ENCODE measurements around the gene OR7A5.
A peak's percentile ranks its signal among the peaks of the same experiment; 100 is the strongest.

The OR7A5 gene

DNA sequence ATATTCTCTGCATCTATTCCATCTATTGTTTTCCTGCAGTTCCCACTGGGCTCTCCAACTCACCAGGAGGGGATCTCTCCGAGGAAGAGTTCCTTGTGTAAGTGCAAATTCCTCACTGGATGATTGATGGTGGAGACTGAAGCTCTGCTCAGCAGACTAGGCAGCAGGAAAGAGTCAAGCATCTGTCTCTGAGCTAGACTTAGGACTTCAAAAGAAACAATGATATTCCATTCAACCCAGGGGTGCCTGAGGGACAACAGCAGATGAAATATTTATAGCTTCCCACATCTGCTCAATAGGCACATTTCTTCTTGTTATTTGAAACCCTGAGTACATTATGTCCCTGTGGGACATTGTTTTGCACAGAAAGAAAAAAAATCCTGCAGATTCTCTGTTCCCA, at the start of gene OR7A5, which contains the start of gene OR7C1:
OR7A5 (minus strand) TSS at position 175 of the 400 bp plus-strand sequence. CDS start 6,944 bp downstream, outside the sequence.
OR7C1 (minus strand) TSS at position 175 of the 400 bp plus-strand sequence. CDS start 35,049 bp downstream, outside the sequence.
- H3K9me3 ChIP-seq (ENCODE audit: insufficient read depth, low read length, severe bottlenecking) = no peaks in the 10 kb centered on the region
- H4K20me1 ChIP-seq (ENCODE audit: insufficient read depth, low read length) = no peaks in the 10 kb centered on the region
- TF ChIP-seq, protein P1, sequence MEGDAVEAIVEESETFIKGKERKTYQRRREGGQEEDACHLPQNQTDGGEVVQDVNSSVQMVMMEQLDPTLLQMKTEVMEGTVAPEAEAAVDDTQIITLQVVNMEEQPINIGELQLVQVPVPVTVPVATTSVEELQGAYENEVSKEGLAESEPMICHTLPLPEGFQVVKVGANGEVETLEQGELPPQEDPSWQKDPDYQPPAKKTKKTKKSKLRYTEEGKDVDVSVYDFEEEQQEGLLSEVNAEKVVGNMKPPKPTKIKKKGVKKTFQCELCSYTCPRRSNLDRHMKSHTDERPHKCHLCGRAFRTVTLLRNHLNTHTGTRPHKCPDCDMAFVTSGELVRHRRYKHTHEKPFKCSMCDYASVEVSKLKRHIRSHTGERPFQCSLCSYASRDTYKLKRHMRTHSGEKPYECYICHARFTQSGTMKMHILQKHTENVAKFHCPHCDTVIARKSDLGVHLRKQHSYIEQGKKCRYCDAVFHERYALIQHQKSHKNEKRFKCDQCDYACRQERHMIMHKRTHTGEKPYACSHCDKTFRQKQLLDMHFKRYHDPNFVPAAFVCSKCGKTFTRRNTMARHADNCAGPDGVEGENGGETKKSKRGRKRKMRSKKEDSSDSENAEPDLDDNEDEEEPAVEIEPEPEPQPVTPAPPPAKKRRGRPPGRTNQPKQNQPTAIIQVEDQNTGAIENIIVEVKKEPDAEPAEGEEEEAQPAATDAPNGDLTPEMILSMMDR (IDR thresholded peaks at IDR 0.05; ENCODE audit: borderline replicate concordance, extremely low read depth, low read length, poor library complexity, severe bottlenecking) = no peak
- no peak for TF ChIP-seq EZH2 (IDR thresholded peaks at IDR 0.05; ENCODE audit: borderline replicate concordance, low read depth, low read length, severe bottlenecking)
- DNase-seq = no peak
- no peak within 1 kb of the TSS for H3K4me3 ChIP-seq (ENCODE audit: low read depth in 1 of 2, low read length in 2 of 2)
- no peaks in the 10 kb centered on the region for H3K4me1 ChIP-seq (ENCODE audit: insufficient read depth, low read length)
- no peak for ATAC-seq (ENCODE audit: insufficient read depth, low read depth)
- no peaks in the 10 kb centered on the region for H3K36me3 ChIP-seq (ENCODE audit: insufficient read depth, low read length)
- no peak within 1 kb of the TSS for H3K27ac ChIP-seq (ENCODE audit: low read length)
- H2AFZ ChIP-seq (ENCODE audit: low read depth, low read length) = no peak within 1 kb of the TSS
- no peak within 1 kb of the TSS for H3K9ac ChIP-seq (ENCODE audit: low read depth, low read length)
- H3K4me2 ChIP-seq (ENCODE audit: insufficient read depth, low read length) = no peak within 1 kb of the TSS
- H3K27me3 ChIP-seq (ENCODE audit: insufficient read depth, low read length, poor library complexity) = peaks cover 2% of the 10 kb centered on the region
- H3K79me2 ChIP-seq (ENCODE audit: insufficient read depth, low read length) = no peaks in the 10 kb centered on the region

DNA sequence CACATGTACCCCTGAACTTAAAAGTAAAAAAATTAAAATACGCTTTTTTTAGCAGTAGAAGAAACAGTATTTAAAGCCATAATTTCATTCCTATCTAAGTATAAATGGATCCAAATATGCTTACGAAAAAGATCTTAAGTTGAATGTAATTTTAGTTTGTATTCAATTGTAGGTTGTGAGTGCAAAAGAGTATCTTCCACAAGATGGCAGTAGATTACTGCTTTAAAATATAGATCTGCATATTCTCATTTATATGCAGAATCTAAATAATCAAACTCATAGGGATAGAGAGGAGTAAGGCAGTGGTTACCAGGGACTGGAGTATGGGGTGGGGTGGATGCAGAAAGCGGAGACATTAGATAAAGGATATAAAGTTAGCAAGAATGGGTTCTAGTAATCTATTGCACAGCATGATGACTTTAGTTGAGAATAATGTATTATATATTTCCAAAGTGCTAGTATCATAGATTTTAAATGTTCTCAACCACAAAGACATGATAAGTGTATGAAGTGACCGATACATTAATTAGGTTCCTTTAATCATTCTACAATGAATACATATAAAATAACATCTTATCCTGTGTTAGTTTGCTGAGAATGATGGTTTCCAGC, 36.7 kb upstream of the OR7A5 start:
- H3K4me3 ChIP-seq (ENCODE audit: low read depth in 1 of 2, low read length in 2 of 2) = no peak overlapping the region
- H4K20me1 ChIP-seq (ENCODE audit: insufficient read depth, low read length) = no peaks in the 10 kb centered on the region
- no peaks in the 10 kb centered on the region for H3K79me2 ChIP-seq (ENCODE audit: insufficient read depth, low read length)
- H3K27me3 ChIP-seq (ENCODE audit: insufficient read depth, low read length, poor library complexity) = peaks cover 4% of the 10 kb centered on the region
- H3K36me3 ChIP-seq (ENCODE audit: insufficient read depth, low read length) = no peaks in the 10 kb centered on the region
- no peak overlapping the region for H3K27ac ChIP-seq (ENCODE audit: low read length)
- H3K4me1 ChIP-seq (ENCODE audit: insufficient read depth, low read length) = no peaks in the 10 kb centered on the region
- TF ChIP-seq EZH2 (IDR thresholded peaks at IDR 0.05; ENCODE audit: borderline replicate concordance, low read depth, low read length, severe bottlenecking) = no peak
- TF ChIP-seq, protein P1 (IDR thresholded peaks at IDR 0.05; ENCODE audit: borderline replicate concordance, extremely low read depth, low read length, poor library complexity, severe bottlenecking) = peak; percentile 74
- H3K9ac ChIP-seq (ENCODE audit: low read depth, low read length) = no peak overlapping the region
- H3K9me3 ChIP-seq (ENCODE audit: insufficient read depth, low read length, severe bottlenecking) = no peaks in the 10 kb centered on the region
- H2AFZ ChIP-seq (ENCODE audit: low read depth, low read length) = no peak overlapping the region
- DNase-seq = no peak
- no peak for ATAC-seq (ENCODE audit: insufficient read depth, low read depth)
- H3K4me2 ChIP-seq (ENCODE audit: insufficient read depth, low read length) = no peak overlapping the region

DNA sequence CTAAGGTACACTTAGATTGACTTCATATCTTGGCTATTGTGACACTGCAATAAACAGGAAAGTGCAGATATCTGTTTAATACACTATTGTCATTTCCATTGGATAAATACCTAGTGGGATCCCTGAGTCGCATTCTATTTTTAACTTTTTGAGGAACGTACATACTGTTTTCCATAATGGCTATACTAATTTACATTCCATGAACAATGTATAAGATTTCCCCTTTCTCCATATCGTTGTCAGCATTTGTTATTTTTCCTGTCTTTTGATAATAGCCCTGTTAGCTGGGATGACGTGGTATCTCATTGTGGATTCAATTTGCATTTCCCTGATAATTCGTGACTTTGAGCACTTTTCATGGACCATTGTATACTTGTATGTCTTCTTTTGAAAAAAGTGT, 33.5 kb upstream of the OR7A5 start:
- ATAC-seq (ENCODE audit: insufficient read depth, low read depth) (no peak), DNase-seq (no peak)
- H3K4me1 ChIP-seq (ENCODE audit: insufficient read depth, low read length) = no peaks in the 10 kb centered on the region
- TF ChIP-seq, protein P1 (IDR thresholded peaks at IDR 0.05; ENCODE audit: borderline replicate concordance, extremely low read depth, low read length, poor library complexity, severe bottlenecking) = no peak
- TF ChIP-seq EZH2 (IDR thresholded peaks at IDR 0.05; ENCODE audit: borderline replicate concordance, low read depth, low read length, severe bottlenecking) = no peak
- H3K9me3 ChIP-seq (ENCODE audit: insufficient read depth, low read length, severe bottlenecking) = no peaks in the 10 kb centered on the region
- H3K9ac ChIP-seq (ENCODE audit: low read depth, low read length) = no peak overlapping the region
- H2AFZ ChIP-seq (ENCODE audit: low read depth, low read length) = no peak overlapping the region
- no peak overlapping the region for H3K4me2 ChIP-seq (ENCODE audit: insufficient read depth, low read length)
- H4K20me1 ChIP-seq (ENCODE audit: insufficient read depth, low read length) = no peaks in the 10 kb centered on the region
- peaks cover 6% of the 10 kb centered on the region for H3K27me3 ChIP-seq (ENCODE audit: insufficient read depth, low read length, poor library complexity)
- no peaks in the 10 kb centered on the region for H3K79me2 ChIP-seq (ENCODE audit: insufficient read depth, low read length)
- H3K27ac ChIP-seq (ENCODE audit: low read length) = no peak overlapping the region
- no peaks in the 10 kb centered on the region for H3K36me3 ChIP-seq (ENCODE audit: insufficient read depth, low read length)
- no peak overlapping the region for H3K4me3 ChIP-seq (ENCODE audit: low read depth in 1 of 2, low read length in 2 of 2)

All from DND-41 (cell line).